SJCRH30 (cell line): ENCODE results near the gene OSBP2. TPM values are rescaled to one million over a fixed set of nuclear protein-coding genes. Genes with fewer than 3 reads are reported as not detected.

Source experiments
- DNase-seq, 2 experiments: peaks; one replicate each; pipeline ENCODE4 v3.0.0-alpha.2; 2015 to 2020
- H3K27ac ChIP-seq: fragments of 250-450 bp; sonication (Bioruptor Pico); 2 replicates; pipeline ENCODE4 v1.5.1; 2020; ENCODE audit warnings: mild to moderate bottlenecking, moderate library complexity
- H3K27me3 ChIP-seq: fragments of 250-450 bp; sonication (Bioruptor Pico); 2 replicates; pipeline ENCODE4 v1.5.1; 2020; ENCODE audit warnings: mild to moderate bottlenecking, moderate library complexity
- H3K36me3 ChIP-seq: fragments of 250-450 bp; sonication (Bioruptor Pico); 2 replicates; pipeline ENCODE4 v1.5.1; 2020; ENCODE audit warnings: mild to moderate bottlenecking, moderate library complexity
- H3K4me1 ChIP-seq: fragments of 250-450 bp; sonication (Bioruptor Pico); 2 replicates; pipeline ENCODE4 v1.5.1; 2020; ENCODE audit warnings: mild to moderate bottlenecking, moderate library complexity
- H3K4me3 ChIP-seq: fragments of 250-450 bp; sonication (Bioruptor Pico); 2 replicates; pipeline ENCODE4 v1.5.1; 2020; ENCODE audit warnings: mild to moderate bottlenecking, moderate library complexity
- H3K9me3 ChIP-seq: fragments of 250-450 bp; sonication (Bioruptor Pico); replicated peaks from 2 replicates; pipeline ENCODE4 v1.5.1; 2020; ENCODE audit warnings: mild to moderate bottlenecking, moderate library complexity
- total RNA-seq: library from RNA; depleted of rRNA; stranded (reverse); fragments of >200 nt; shearing (Covaris generic); gene quantifications from 2 replicates; pipeline ENCODE4 v1.2.3, GENCODE V29; 2014

The OSBP2 gene
- total RNA-seq, 1 experiment from 2014 or later: not detected

- no peaks in the 10 kb centered on the region for H3K4me1 ChIP-seq
- H3K27me3 ChIP-seq: no peaks in the 10 kb centered on the region
- H3K36me3 ChIP-seq: peaks cover 76% of the 10 kb centered on the region
- no peak for DNase-seq
- no peak overlapping the region for H3K4me3 ChIP-seq
- H3K27ac ChIP-seq: no peak overlapping the region
- H3K9me3 ChIP-seq: no peaks in the 10 kb centered on the region
These were observed 239.4 kb downstream of the OSBP2 start for GRCh38 chr22:30934053-30934452.

GRCh38 chr22:30940685-30941362 lies 246.2 kb downstream of the OSBP2 start:
- H3K4me3 ChIP-seq: no peak overlapping the region
- H3K4me1 ChIP-seq: no peaks in the 10 kb centered on the region
- no peaks in the 10 kb centered on the region for H3K9me3 ChIP-seq
- H3K27me3 ChIP-seq: no peaks in the 10 kb centered on the region
- H3K27ac ChIP-seq: no peak overlapping the region
- peaks cover 65% of the 10 kb centered on the region for H3K36me3 ChIP-seq
- no peak for DNase-seq

- peaks cover 65% of the 10 kb centered on the region for H3K36me3 ChIP-seq
- H3K9me3 ChIP-seq: no peaks in the 10 kb centered on the region
- H3K4me3 ChIP-seq: no peak overlapping the region
- no peak for DNase-seq
- H3K27ac ChIP-seq: no peak overlapping the region
- H3K4me1 ChIP-seq: no peaks in the 10 kb centered on the region
- H3K27me3 ChIP-seq: no peaks in the 10 kb centered on the region
These were observed 246.7 kb downstream of the OSBP2 start for GRCh38 chr22:30941363-30941740.

- Histone ChIP-seq H3K4me1 (no peaks in the 10 kb centered on the region), H3K27ac (no peak overlapping the region), H3K27me3 (no peaks in the 10 kb centered on the region), H3K4me3 (no peak overlapping the region), H3K36me3 (peaks cover 55% of the 10 kb centered on the region), H3K9me3 (no peaks in the 10 kb centered on the region)
- DNase-seq: no peak
These were observed 248.7 kb downstream of the OSBP2 start for GRCh38 chr22:30943368-30943767.

- no peak for DNase-seq
- no peaks in the 10 kb centered on the region for H3K27me3 ChIP-seq
- H3K36me3 ChIP-seq: peaks cover 52% of the 10 kb centered on the region
These were observed 250.3 kb downstream of the OSBP2 start for GRCh38 chr22:30944986-30945385.

GRCh38 chr22:30945653-30946052 lies 251.0 kb downstream of the OSBP2 start:
- Histone ChIP-seq H3K27ac (no peak overlapping the region), H3K9me3 (no peaks in the 10 kb centered on the region), H3K27me3 (no peaks in the 10 kb centered on the region), H3K36me3 (peaks cover 55% of the 10 kb centered on the region), H3K4me3 (no peak overlapping the region), H3K4me1 (no peaks in the 10 kb centered on the region)
- DNase-seq: no peak

More at GRCh38 chr22:30944986-30945385, 250.3 kb downstream of the OSBP2 start:
- H3K4me3 ChIP-seq: no peak overlapping the region
- H3K9me3 ChIP-seq: no peaks in the 10 kb centered on the region
- no peaks in the 10 kb centered on the region for H3K4me1 ChIP-seq
- no peak overlapping the region for H3K27ac ChIP-seq

- H3K9me3 ChIP-seq: no peaks in the 10 kb centered on the region
- no peak overlapping the region for H3K27ac ChIP-seq
- no peaks in the 10 kb centered on the region for H3K4me1 ChIP-seq
- peaks cover 54% of the 10 kb centered on the region for H3K36me3 ChIP-seq
- H3K27me3 ChIP-seq: no peaks in the 10 kb centered on the region
- no peak overlapping the region for H3K4me3 ChIP-seq
- DNase-seq: no peak
These were observed 251.7 kb downstream of the OSBP2 start for GRCh38 chr22:30946354-30946753.

- H3K9me3 ChIP-seq: no peaks in the 10 kb centered on the region
- no peak overlapping the region for H3K27ac ChIP-seq
- no peaks in the 10 kb centered on the region for H3K4me1 ChIP-seq
- no peaks in the 10 kb centered on the region for H3K27me3 ChIP-seq
- H3K36me3 ChIP-seq: peaks cover 60% of the 10 kb centered on the region
- no peak for DNase-seq
- H3K4me3 ChIP-seq: no peak overlapping the region
These were observed 252.6 kb downstream of the OSBP2 start for GRCh38 chr22:30947173-30947815.

- no peaks in the 10 kb centered on the region for H3K27me3 ChIP-seq
- no peak overlapping the region for H3K4me3 ChIP-seq
- H3K36me3 ChIP-seq: peaks cover 56% of the 10 kb centered on the region
- peak in 1 of 2 experiments; percentile 27 for DNase-seq
- no peak overlapping the region for H3K27ac ChIP-seq
- H3K4me1 ChIP-seq: no peaks in the 10 kb centered on the region
- H3K9me3 ChIP-seq: no peaks in the 10 kb centered on the region
These were observed 253.3 kb downstream of the OSBP2 start for GRCh38 chr22:30947816-30948454.

- Histone ChIP-seq H3K27me3 (no peaks in the 10 kb centered on the region), H3K4me3 (no peak overlapping the region), H3K4me1 (no peaks in the 10 kb centered on the region), H3K9me3 (no peaks in the 10 kb centered on the region), H3K36me3 (peaks cover 54% of the 10 kb centered on the region), H3K27ac (no peak overlapping the region)
- no peak for DNase-seq
These were observed 254.3 kb downstream of the OSBP2 start for GRCh38 chr22:30948930-30949342.

GRCh38 chr22:30949934-30950660 lies 255.4 kb downstream of the OSBP2 start:
- Histone ChIP-seq H3K4me3 (no peak overlapping the region), H3K4me1 (no peaks in the 10 kb centered on the region), H3K27ac (no peak overlapping the region), H3K36me3 (peaks cover 50% of the 10 kb centered on the region), H3K9me3 (no peaks in the 10 kb centered on the region), H3K27me3 (no peaks in the 10 kb centered on the region)
- no peak for DNase-seq

- Histone ChIP-seq H3K36me3 (peaks cover 48% of the 10 kb centered on the region), H3K27me3 (no peaks in the 10 kb centered on the region), H3K9me3 (no peaks in the 10 kb centered on the region), H3K4me3 (no peak overlapping the region), H3K27ac (no peak overlapping the region), H3K4me1 (no peaks in the 10 kb centered on the region)
- no peak for DNase-seq
These were observed 258.5 kb downstream of the OSBP2 start for GRCh38 chr22:30953206-30953605.

- peaks cover 45% of the 10 kb centered on the region for H3K36me3 ChIP-seq
- no peaks in the 10 kb centered on the region for H3K9me3 ChIP-seq
- no peak for DNase-seq
- no peaks in the 10 kb centered on the region for H3K27me3 ChIP-seq
- no peak overlapping the region for H3K27ac ChIP-seq
- H3K4me1 ChIP-seq: no peaks in the 10 kb centered on the region
- H3K4me3 ChIP-seq: no peak overlapping the region
These were observed 260.5 kb downstream of the OSBP2 start for GRCh38 chr22:30955153-30955552.
